NCI-H345 (cell line): ENCODE data around the gene SHISA5.

Experiments used
- DNase-seq: peaks from one replicate; lab custom pipeline; 2025; lab: John Stamatoyannopoulos, UW

Gene SHISA5

DNA sequence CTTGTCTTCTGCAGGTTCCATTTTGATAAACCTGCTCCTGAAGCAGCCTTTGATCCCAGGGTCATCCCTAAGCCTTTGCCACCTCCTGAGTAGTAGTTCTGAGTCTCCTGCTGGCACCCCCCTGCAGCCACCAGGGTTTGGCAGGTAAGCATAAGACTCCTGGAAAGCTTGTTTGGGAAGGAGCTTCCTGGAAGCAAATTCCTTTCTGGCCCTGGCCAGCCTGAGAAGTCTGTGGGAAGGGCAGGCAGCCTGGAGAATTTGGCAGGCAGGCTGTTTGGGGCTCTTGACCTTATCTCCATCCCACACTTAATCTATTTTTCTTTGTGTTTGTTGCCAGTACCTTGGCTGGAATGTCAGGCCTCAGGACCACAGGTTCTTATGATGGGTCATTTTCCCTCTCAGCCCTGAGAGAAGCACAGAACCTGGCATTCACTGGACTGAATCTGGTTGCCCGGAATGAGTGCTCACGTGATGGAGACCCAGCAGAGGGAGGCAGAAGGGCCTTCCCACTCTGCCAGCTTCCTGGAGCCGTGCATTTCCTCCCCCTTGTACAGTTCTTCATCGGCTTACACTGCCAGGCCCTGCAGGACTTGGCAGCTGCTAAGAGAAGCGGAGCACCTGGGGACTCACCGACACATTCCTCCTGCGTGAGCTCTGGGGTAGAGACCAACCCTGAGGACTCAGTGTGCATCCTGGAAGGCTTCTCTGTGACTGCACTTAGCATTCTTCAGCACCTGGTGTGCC, 44.0 kb downstream of the SHISA5 start:
- no peak for DNase-seq

DNA sequence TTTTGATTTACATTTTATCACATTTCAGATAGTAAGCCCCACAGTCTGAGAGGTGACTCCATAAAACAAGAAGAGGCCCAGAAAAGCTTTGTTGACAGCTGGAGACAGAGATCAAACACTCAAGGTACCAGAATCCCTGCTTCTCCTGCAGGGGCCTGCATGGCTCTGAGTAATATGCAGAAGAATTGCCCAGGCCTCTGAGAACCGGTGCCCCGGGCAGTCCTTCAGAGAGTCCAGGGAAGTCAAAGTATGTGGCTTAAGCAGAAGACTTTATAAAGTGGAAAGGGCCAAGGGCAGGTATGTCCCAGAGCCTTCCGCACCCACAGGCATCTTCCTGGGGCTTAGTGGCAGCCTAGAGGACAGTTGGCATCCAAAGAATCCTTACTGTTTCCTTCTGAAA, 44.6 kb downstream of the SHISA5 start:
- no peak for DNase-seq

DNA sequence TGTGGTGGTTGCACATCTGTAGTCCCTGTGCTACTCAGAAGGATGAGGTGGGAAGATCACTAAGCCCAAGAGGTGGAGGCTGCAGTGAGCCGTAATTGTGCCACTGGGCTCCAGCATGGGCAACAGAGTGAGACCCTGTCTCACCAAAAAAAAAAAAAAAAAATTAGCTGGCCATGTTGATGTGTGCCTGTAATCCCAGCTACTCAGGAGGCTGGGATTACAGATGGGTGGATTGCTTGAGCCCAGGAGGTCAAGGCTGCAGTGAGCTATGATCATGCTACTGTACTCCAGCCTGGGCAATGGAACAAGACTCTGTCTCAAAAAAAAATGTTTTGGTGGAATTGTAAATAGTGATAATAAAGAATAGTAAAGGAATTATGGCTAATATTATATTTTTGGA, 47.5 kb downstream of the SHISA5 start:
- DNase-seq: no peak

DNA sequence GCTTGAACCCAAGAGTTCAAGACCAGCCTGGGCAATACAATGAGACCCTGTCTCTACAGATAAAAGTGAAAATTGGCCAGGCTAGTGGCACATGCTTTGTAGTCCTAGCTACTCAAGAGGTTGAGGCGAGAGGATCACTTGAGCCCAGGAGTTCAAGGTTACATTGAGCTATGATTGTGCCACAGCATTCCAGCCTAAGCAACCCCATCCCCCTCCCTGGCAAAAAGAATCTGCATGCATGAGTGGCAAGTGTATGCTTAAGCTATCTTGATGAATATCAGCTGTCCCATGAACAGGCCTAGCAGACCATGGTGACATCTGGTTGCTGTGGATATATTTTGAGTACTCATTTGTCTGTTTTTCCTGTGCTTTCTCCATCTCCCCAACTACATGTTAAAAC, 52.7 kb downstream of the SHISA5 start:
- no peak for DNase-seq

DNA sequence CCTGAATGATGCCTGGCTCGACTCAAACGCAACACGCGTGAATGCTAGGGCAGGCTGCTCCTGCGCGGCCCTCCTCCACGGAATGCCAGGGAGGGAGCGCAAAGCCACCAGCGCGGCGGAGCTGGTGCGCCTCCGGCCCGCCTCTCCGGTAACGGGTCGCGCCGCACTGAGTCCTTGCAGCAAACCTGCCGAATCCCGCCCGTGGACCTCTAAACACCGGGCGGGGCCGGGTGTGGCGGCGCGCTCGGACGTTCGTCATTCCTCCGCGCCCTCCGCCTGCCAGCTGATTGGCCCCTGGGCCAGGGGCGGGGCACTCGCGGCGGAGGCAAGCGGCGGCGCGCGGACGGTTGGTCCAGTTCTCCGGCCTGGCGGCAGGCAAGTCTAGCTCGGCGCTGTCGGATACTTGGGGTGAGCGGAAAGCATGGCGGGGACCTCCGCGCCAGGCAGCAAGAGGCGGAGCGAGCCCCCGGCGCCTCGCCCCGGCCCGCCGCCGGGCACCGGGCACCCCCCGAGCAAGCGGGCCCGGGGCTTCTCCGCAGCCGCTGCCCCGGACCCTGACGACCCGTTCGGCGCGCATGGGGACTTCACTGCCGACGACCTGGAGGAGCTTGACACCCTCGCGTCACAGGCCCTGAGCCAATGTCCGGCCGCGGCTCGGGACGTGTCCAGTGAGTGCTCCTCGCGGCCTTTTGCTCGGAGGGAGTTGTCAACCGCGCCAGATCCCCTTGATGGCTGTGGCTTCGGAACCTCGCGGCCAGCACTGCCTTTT, 57.4 kb downstream of the SHISA5 start, which contains the start of gene ATRIP:
Gene ATRIP, plus strand, starts transcription at position 313 of the 769 bp plus-strand sequence. Its CDS starts 109 bp downstream, at position 422.
- peak; percentile 85 for DNase-seq

DNA sequence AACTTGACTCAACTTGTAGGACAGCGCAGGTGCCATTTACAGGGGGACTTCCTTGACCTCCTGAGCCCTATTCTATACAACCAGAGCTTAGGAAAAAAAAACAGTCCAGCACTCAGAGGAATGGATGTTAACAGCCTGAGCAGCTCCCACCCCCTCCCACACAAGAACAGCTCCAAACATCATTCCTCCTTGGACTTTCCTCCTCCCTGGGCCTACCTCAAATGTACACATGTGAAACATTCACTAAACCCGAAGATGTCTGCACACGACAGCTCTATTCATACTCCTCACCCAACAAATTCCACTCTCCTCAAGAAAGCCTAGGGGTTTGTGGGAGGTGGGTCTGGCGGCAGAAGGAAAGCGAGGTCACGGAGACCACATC, 57.9 kb downstream of the SHISA5 start:
- DNase-seq: no peak

DNA sequence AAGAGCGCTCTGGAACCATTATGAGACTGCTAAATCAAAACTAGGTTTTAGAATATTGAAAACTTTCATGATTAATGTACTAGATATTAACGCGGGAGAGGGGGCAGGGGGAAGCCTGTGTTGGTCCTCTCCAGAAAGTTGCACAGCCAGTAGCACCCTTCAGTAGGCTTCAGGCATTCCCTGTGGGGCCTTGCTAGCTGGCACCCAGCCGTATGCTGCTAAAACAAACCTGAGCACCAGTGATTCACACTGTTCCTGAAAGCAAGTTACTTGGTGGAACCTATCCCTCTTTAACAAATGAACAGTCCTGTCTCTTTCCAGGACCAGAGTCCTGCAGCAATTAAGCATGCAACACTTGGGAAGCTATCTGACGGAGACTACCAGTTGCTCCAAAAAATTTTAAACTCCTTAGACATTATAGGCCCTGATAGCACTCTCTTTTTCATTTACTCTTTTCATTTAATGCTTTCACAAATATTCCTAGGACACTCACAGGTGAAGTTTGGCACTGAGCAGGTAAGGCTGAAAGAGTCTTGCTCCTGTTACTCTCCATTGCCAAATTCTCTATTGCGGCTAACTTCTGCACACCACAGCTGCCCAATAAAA, 58.6 kb downstream of the SHISA5 start:
- no peak for DNase-seq

DNA sequence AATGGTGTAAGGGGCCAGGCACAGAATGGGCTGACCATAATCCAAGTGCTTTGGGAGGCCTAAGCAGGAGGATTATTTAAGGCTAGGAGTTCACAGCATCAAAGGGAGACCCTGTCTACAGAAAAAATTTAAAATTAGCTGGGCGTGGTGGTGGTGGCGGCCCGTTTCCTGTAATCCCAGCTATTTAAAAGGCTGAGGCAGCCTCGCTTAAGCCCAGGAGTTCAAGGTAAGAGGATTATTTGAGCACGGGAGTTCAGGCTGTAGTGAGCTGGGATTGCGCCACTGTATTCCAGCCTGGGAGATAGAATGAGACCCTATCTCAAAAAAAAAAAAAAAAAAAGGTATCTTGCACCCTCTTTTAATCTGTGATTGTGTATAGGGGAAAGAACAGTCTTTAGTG, 62.0 kb downstream of the SHISA5 start:
- no peak for DNase-seq

DNA sequence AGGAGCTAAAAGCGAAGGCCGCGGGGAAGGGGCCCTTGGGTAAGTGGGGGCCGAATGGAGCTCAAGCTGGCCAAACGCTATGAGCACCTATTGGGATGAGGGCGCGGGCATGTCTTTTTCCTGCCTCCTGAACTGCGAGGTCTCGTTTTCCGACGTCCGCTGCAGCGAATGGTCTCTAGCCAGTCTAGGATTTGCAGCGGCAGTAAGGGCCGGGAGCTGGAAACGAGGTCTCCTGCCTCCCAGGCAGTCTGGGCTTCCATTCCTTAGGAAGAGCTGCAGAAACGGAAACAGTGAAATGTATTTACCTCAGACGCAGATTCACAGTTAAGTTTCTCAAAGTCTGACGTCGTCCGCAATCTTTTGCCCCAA, 63.4 kb downstream of the SHISA5 start:
- no peak for DNase-seq

DNA sequence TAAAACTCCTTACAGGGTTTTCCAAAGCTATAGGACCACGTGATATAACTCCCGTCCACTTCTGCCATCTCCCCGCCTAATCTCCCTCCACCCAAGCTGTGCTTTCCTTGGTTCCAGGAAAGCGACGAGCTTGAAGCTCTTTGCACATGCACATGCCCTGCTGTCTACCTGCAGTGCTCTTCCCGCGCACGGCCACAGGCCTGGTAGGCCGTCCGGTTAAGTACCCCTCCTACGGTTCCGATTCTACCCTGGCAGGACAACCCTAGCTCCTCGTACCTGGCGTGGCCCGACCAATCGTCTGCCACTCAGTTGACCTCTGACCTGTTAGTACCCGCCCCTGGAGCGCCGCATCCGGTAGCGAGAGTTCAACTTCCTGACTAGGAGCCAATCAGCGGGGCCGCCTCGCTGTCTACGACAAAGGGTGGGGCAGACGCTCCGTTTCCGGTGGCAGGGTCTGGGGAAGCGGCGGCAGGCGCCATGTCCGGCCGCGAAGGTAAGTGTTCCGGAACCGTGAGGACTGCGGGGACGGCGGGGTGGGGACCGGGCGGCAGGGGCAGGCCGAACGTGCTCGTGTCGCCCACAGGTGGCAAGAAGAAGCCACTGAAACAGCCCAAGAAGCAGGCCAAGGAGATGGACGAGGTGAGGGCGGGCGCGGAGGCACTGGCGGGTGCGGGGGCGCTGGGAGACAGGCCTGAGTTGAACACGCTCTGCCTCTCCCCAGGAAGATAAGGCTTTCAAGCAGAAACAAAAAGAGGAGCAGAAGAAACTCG, 64.0 kb downstream of the SHISA5 start, which contains the start of the genes CCDC51 and TMA7:
Gene CCDC51, minus strand, starts transcription at position 300 of the 770 bp plus-strand sequence. CDS start 4,991 bp downstream, outside the sequence.
Gene TMA7, plus strand, starts transcription at position 438 of the 770 bp plus-strand sequence. Its CDS starts 40 bp downstream, at position 478.
- DNase-seq: peak; percentile 96

DNA sequence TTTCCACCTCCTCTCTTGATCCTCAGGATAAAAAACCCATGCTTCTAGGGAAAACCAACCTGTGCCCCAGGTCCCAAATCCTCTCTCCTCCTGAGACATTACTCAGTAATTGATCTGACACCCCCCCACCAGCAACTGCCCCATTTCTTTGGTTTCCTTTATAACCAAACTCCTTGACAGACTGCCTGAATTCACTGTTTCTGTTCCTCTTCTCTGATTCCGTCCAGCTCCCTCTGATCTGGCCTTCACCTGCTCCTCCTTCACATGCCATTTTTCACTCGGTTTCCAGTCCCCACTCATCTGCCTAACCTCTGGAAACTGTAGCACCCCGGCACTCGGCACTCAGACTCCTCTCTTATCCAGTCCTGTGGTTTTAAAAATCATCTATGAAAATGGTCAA, 66.2 kb downstream of the SHISA5 start:
- DNase-seq: no peak

DNA sequence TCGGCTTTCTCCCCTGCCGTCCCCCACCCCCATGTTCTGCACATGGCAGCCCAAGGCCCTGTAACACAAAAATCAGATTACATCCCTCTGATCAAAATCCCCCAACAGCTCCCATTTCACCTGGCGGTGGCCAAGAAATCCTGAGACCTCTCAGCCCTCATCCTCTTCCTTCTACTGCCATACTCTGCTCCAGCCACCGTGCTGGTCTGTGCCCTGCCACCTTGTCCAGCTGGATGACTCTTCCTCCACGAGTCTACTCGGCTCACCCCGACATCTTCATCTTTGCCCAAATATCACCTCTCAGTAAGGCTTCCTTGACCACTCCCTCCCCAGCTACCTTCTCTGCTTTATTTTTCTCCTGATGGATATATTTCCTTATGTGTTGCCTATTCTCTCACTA, 67.1 kb downstream of the SHISA5 start:
- no peak for DNase-seq

DNA sequence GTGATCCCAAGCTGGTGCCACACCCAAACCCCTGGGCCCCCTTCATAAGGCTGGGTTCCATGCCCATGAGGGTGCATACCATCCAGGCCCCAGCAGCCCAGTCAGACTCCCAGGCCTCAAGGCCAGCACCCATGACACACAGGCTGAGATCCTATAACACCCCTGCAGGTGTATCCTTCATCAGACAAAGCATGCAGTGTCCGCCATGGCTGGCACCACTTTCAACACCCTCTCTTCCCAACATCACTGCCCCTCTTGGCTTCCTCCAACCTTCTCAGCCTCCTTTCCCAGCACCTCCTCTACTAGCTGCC, 67.5 kb downstream of the SHISA5 start:
- no peak for DNase-seq

DNA sequence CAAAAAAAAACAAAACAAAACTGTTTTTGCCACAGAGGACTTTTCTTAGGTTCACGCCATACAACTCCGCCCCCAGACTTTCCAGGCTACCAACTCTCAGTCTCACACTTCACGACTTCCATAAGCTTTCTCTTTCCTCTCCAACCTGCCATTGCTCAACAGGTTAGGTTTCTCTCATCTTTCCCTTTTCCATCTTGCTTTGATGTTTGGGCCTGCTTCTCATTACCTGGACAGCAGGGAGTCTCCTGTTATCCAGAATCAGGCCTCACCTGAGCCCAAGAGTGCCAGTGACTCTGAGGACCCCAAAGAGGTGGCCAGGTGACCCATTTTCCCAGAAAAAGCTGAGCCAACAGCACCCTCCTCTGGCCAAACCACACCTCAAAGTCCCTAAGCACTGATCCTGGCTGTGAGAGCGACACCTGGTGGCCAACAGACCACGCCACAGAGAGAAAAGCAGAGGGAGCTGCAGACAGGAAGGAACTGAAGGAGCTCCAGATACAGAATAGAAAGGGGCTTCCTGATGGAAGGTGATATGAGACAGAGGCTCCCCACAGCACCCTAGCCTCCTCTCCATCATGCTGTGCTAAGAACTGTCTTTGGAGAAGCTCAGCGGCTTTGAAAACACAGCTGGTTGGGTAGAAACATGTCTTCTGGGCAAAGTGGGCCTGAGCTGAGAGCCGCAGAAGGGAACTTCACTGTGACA, 68.0 kb downstream of the SHISA5 start:
- peak; percentile 74 for DNase-seq

DNA sequence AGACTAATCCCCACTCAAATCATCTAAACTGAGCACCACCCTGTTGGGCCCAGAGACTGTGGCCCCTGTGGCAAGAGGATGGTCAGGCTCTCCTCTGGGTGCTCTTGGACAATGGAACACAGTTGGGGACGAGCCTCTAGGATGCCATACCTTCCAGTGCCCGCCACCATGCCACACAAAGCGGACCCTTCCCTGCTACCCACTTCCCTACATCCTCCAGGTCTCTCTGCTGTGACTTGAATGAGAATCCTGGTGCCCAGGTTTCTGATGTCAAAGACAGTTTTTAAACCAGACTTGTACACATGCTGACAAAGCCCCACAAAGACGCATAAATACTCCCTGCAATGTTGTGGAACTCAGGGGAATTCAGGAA, 68.8 kb downstream of the SHISA5 start:
- DNase-seq: no peak

DNA sequence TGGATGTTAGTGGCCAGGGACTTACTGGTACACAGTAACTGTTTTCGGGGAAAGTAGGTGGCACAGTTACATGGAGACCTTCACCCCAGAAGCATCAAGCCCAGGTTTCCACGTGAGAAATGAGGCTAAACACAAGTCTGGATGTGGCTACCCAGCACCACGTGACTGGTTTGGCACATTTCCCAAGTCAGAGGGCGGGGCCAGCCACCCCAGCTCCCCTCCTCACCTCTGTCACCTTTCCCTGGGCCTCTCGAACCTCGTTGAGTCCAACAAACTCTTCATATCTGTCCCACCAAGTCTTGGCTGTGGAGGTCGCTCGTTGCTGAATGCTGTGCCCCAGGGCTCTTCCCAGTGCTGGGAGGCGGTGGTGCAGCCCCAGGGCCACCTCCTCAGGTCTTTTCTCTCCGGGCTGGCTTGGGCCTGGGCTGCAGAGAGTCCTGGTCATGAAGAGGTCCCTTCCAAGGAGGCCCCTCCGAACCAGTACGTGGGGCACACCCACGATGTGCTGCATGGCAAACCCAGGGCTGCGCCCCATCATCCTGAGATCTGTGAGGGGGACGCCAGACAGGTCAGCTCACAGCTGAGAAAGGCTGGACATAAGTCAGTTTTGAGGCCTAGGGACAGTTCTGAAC, 69.3 kb downstream of the SHISA5 start:
- no peak for DNase-seq

DNA sequence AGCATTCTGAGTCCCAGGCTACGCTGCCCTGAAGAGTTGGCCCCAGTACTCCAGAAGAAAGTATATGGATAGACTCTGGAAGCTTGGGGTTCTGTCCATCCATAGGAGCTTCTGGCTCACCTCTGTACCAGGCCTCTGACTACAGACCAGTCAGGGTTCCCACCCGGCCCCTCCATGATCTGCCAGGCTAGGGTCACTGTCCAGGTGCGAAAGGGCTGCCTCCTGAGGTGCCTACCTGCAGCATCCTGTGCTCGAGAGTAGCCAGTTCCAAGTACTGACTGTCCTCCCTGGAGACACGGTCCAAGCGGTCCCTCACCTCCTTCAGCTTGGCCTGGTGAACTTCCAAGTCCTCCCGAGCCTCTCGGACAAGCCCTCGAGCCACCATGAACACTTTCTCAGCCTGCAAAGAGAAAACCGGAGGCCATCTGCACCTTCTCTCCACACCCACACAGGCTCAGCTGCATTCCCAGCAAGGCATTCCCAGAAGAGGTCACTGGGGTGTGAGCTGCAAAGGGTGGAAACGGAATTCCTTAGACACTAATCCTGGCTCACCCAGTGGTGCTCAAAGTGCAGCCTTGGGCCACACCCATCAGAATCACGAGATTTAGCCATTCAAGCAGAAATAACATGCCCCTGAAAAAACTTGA, 70.4 kb downstream of the SHISA5 start:
- DNase-seq: no peak

DNA sequence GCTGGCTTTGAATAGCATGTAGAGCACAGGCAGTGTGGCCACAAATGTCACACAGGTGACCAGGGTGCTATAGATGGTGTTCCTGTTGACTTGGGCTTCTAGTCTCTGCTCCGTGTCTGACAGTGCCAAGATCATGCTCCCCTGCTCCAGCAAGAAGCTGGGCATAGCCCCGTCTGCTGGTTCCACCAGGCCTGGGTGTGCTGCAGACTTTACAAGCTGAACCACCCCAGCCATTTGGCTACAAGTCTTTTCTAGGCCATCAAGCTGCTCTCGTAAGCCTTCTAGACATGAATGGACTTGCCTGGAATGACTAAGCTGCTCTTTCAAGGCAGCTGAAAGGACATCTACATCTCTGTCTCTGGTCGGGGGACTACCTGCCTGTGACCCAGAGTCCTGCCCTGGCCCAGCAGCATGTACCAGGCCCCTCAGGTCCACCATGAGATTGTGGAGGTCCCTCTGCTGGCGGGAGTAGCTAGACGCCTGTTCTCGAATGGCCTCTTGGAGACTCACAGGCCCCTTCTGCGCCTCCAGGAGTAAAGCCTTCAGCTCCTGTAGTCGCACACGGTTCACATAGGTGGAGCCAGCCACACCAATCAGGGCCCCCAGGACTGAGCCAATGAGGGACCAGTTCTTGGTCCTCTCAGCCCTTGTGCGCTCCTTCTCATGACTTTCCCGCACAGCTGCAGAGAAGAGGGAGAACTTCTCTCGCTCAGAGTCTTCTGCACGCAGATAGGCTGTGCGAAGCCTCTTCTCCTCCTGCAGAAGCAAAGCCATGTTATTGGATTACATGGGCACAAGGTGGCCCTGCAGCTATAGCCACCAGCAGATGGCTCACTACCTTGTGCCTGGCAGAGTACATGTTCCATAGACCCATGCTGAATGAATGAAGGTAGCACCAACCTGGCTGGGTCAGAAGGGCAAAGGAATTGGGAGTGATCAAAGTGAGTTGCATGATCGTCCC, 71.3 kb downstream of the SHISA5 start:
- no peak for DNase-seq

DNA sequence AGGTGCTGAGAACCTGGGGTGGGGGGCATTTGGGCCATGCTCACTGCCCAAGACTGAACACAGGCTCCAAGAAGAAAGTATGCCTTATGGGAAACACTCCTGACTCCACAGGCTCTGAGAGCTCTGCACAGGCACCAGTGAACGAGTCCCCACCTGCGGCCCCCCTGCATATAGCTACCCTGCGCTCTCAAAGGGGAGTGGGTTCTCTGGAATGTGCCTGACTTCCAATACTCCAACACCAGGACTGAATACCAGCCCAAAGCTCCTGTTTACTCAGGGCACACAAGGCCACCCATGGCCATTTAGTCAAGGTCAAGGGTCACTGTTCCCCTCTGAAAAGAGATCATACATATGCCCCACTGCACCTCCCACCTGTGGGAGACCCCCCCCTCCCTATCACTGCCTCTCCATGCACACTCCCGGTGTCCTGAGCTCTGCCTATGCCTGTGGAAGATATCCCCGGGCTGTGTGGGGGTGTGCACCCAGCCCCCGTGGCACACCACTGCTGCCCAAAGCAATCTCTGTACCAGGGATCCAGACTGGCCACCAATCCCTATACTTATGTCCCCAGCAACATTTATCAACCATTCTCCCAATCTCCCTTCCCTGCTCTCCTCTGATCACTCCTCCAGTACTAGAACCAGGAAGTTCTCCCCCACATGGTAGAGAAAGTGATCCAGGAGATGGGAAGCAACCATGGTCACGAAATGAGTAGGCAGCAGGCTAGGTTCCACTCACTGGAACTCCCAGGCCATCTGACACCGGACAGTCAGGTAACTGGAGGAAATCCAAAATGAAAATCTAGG, 72.5 kb downstream of the SHISA5 start:
- no peak for DNase-seq
